GM12873 (cell line): ENCODE data around the gene MPDU1.

ENCODE experiments used
- CTCF ChIP-seq: IDR thresholded peaks from 2 replicates; pipeline ENCODE4 v1.5.1; 2012; ENCODE audit warnings: low read depth, mild to moderate bottlenecking, moderate library complexity, low read length, control low read depth; ENCODE audit not compliant: insufficient read depth; ENCODE audit errors: missing control alignments

MPDU1 gene

GRCh38 chr17:7557147-7557764 lies 26.4 kb upstream of the MPDU1 start:
- TF ChIP-seq CTCF, result no peak

- TF ChIP-seq CTCF, result no peak
These were observed 25.7 kb upstream of the MPDU1 start for GRCh38 chr17:7557775-7558543.

- no peak for TF ChIP-seq CTCF
These were observed 24.9 kb upstream of the MPDU1 start, which contains the start of gene TNFSF13 for GRCh38 chr17:7558544-7559319. TNFSF13 (plus strand) TSS chr17:7558750; CDS start chr17:7559040, 290 bp downstream.

GRCh38 chr17:7559320-7560171 lies 24.1 kb upstream of the MPDU1 start:
- TF ChIP-seq CTCF, result no peak

GRCh38 chr17:7560172-7561027 lies 23.3 kb upstream of the MPDU1 start:
- peak; percentile 91 for TF ChIP-seq CTCF

GRCh38 chr17:7561028-7561575 lies 22.6 kb upstream of the MPDU1 start:
- TF ChIP-seq CTCF, result peak; percentile 90
